ENCODE data around the gene MYRIP.
"Not testable (repeated sequence)": the region's sequence is repeated elsewhere in the genome, so short reads cannot be mapped to it uniquely, and the experiment has no call there.

The MYRIP gene

DNA sequence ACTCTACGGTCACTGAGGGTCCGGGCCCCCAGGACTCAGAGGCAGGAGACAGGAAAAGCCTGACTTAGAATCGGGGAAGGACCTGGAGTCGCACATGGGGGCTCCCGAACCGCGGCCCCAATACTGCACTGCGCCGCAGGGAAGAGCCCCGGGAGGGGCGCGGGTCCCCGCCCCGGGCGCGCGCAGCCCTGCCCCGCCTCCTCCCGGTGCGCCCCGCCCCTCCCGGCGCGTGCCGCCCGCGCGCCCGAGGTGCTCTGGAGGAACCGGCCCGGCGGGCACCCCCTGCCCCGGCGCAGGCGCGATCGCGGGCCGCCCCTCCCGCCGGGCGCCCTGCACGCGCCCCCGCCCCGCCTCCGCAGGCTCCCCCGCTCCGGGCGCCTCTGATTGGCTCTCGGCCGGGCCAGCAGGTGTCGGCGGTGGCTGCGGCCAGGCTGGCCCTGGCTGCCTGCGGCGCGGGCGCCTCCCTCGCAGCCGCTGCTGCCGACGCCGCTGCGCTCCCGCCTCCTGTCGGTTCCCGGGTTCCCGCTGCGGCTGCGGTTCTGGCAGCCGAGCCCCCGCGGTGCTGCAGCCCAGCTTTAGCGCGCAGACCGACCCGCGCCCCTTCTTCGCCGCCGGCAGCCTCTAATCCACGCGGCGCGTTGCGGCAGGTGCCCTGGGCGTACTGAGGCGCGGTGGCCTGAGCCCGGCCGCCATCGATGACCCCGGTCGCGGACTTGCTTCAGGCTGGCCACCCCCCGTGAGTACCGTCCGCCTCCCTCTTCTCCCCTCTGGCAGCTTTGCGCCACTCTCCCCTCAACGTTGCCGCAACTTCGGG is at the start of gene MYRIP:
Gene MYRIP (plus strand): TSS at position 429 of the 814 bp plus-strand sequence. CDS start 91,208 bp downstream, outside the sequence.
- DNase-seq (ENCODE audit: low read depth), result no peak

DNA sequence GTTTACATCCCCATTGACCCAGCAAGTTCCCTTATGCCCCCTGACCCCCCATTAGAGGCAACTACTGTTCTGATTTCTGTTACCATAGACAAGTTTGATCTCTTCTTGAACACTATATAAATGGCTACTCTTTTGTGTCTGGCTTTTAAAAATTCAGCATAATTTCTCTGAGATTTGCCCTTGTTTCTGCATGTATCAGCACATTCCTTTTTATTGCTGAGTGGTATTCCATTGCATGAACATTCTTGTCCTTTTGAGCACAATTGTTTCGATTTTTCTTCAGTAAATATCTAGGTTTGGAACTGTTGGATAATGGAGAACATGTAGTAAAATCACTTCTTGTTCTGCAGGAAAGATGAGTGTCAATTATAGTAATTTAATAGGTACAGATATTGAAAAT is 49.1 kb upstream of the MYRIP start:
- no peak for DNase-seq (ENCODE audit: low read depth)

DNA sequence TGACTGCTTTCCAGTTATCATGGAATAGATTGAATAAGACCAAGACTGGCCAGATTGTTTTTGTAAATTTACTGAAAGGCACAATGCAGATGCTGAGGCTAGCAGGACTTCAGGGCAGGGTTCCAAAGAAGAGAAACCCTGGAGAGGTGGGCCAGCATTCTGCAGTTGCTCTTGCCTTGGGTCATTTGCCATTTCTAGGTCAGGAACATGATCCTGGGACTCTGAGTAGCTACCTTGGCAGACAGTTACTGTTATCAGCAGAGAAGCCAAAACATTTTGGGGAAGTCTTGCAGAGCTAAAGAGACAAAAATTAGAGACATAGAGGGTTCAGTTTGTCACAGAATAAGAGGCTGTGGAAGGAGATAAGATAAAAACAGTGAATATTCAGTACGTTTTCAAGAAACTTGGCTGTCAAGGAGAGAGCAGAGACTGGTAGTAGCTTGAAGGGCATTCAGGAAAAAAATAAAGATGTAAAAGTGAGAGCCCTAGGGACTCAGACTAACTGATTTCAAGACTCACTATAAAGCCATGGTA is 46.8 kb upstream of the MYRIP start:
- DNase-seq (ENCODE audit: low read depth), result no peak

GRCh38 chr3:39763390-39763789 is 46.0 kb upstream of the MYRIP start:
- no peak for DNase-seq (ENCODE audit: low read depth)

DNA sequence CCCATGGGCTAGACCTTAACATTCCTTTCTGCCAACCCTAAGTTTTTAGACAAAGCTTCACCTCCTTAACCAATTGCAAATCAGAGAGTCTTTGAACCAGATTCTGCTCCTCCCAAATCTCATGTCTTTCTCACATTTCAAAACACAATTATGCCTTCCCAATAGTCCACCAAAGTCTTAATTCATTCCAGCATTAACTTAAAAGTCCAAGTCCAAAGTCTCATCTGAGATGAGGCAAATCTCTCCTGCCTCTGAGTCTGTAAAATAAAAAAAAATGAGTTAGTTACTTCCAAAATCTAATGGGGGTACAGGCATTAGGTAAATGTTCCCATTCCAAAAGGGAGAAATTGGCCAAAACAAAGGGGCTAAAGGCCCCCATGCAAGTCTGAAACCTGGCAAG is 43.8 kb upstream of the MYRIP start:
- no peak for DNase-seq (ENCODE audit: low read depth)

DNA sequence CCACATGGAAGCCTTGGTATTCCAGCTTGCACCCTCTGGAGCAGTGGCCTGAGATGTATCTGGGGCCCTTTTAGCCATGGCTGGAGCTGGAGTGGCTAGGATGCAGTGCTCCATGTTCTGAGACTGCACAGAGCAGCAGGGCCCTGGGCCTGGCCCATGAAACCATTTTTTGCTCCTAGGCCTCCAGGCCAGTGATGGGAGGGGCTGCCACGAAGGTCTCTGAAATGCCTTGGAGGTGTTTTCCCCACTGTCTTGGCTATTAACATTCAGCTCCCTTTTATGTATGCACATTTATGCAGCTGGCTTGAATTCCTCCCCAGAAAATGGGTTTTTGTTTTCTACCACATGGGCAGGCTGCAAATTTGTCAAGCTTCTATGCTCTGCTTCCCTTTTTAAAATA is 43.0 kb upstream of the MYRIP start:
- DNase-seq (ENCODE audit: low read depth), result no peak

DNA sequence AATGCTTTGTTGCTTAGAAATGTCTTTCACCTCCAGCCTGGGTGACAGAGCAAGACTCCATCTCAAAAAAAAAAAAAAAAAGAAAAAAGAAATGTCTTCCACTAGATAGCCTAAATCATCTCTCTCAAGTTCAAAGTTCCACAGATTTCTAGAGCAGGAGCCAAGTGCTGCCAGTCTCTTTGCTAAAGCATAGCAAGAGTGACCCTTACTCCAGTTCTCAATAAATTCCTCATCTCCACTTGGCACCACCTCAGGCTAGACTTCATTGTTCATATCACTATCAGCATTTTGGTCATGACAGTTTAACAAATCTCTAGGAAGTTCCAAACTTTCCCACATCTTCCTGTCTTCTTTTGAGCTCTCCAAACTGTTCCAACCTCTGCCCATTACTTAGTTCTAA is 42.5 kb upstream of the MYRIP start:
- DNase-seq (ENCODE audit: low read depth), result not testable (repeated sequence)

GRCh38 chr3:39778168-39778567 is 31.2 kb upstream of the MYRIP start:
- not testable (repeated sequence) for DNase-seq (ENCODE audit: low read depth)

- no peak for DNase-seq (ENCODE audit: low read depth)
Measured at GRCh38 chr3:39779511-39780230, 29.7 kb upstream of the MYRIP start.

GRCh38 chr3:39780352-39780751 is 29.1 kb upstream of the MYRIP start:
- DNase-seq (ENCODE audit: low read depth), result no peak

DNA sequence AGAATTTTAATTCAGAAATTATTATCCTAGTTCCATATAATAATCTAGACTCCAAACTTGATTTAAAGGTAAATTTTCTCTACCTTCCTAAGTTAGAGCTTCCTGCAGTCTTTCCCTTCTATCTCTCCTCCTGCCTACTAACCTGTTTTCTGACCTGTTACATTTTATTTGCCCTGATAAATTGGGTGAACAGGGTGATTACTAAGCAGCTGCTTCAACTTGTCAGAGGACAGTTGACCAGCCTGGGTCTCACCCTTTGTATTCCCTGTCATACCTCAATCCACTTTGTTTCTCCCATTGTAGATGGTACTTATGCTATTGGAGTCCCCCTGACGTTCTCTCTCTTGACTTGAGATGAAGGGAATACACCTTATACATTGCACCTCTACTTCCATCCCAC is 28.4 kb upstream of the MYRIP start:
- no peak for DNase-seq (ENCODE audit: low read depth)

- DNase-seq (ENCODE audit: low read depth), result no peak
Measured at GRCh38 chr3:39781632-39782031, 27.8 kb upstream of the MYRIP start.

GRCh38 chr3:39783680-39784079 is 25.7 kb upstream of the MYRIP start:
- DNase-seq (ENCODE audit: low read depth), result no peak

DNA sequence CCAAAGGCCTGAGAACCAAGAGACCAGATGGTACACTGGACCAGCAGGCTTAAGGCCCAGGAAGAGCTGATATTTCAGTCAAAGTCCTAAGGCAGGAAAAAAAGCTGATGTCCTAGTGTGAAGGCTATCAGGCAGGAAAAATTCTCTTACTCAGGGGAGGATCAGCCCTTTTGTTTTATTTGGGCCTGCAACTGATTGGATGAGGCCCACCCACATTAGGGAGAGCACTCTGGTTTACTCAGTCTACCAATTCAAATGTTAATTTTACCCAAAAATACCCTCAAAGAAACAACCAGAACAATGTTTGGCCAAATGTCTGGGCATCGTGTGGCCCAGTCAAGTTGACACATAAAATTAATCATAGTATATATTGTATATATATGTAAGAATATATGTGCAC is 24.5 kb upstream of the MYRIP start:
- DNase-seq (ENCODE audit: low read depth), result no peak

- no peak for DNase-seq (ENCODE audit: low read depth)
Measured at GRCh38 chr3:39788128-39788883, 21.1 kb upstream of the MYRIP start.

DNA sequence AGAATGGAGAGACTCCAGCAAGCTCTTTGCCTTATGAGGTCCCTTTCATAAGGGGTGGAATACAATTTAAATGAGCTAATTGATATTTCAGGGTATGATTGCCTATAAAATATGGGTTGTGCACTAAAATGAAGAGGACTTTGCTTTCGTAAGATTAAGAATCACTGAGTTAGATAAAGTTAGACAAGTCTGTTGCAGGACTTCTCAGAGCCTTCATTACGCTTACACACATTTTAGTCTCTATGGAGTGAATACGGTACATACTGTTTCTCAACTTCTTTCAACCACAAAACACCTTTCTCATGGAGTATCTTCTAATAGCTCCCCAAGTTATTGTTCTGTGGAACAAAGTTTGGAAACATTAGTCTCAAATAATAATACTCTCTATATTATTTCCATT is 17.8 kb upstream of the MYRIP start:
- DNase-seq (ENCODE audit: low read depth), result no peak

DNA sequence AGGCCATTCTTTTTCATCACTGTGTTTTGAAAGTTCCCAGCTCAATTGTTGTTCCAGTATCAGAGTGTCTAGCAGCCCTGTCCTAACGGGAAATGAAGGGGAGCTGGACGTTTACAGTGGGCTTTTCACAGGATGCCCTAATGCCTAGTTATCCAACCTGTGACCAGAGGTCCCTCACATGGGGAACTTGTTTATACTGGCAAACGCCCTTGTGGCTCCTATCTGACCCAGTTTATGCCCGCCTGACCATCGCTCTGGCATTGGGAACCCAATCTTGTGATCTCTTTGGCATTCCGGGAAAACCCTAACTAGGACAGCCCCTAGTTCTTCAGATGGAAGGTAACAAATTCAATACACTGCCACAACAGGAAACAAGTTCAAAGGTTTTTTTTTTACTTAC is 14.5 kb upstream of the MYRIP start:
- DNase-seq (ENCODE audit: low read depth), result no peak

GRCh38 chr3:39801216-39801615 is 8.2 kb upstream of the MYRIP start:
- no peak for DNase-seq (ENCODE audit: low read depth)

- not testable (repeated sequence) for DNase-seq (ENCODE audit: low read depth)
Measured at GRCh38 chr3:39802486-39802885, 6.9 kb upstream of the MYRIP start.

DNA sequence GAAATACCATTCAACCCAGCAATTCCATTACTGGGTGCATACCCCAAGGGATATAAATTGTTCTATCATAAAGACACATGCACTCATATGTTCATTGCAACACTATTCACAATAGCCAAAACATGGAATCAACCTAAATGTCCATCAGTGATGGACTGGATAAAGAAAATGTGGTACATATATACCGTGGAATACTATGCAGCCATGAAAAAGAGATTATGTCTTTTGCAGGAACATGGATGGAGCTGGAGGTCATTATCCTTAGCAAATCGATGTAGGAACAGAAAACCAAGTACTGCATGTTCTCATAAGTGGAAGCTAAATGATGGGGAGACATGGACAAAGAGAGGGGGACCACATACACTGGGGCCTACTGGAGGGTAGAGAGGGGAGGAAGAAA is 5.5 kb upstream of the MYRIP start:
- no peak for DNase-seq (ENCODE audit: low read depth)

GRCh38 chr3:39804951-39805350 is 4.5 kb upstream of the MYRIP start:
- DNase-seq (ENCODE audit: low read depth), result no peak

DNA sequence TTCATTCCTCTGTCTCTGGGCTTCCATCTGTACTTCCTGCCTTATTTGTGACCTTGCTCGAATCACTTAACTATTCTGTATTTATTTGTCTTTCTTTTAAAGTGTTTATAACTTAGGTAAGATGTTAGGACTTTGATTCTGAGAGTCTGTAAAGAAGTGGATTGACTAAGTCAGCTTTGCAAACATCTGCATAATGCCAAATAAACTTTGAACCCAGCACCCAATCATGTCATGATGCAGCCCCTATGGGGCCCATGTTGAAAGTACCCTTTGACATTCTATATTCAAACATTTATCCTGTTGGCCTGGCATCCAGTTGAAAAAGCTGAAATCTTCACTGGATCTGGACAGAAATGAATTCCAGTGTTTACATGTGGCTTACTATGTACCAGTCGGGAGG is 3.8 kb upstream of the MYRIP start:
- DNase-seq (ENCODE audit: low read depth), result no peak

DNA sequence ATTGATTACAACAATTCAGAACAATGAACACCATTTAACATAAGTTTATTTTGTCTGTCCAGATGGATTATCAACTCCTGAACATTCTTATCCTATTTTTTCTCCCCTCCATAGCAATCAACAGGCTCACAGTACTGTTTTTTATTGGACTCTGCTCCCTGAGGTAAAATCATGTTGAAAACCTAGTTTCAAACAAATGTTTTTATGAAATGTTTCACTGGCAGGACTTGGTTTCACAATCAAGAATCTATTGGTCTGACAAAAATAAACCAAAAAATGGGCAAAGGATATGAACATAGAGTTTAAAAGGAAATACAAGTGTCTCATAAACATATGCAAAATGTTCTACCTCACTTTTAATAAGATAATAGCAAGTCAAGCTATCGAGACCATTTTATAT is 2.6 kb upstream of the MYRIP start:
- no peak for DNase-seq (ENCODE audit: low read depth)

All from stimulated activated CD8-positive, alpha-beta memory T cell treated with anti-CD3 and anti-CD28 coated beads, Interleukin-15, amount 100 ng/mL, for 24 hours (primary cell).